Rectal smooth muscle tissue (tissue), 1 donor: ENCODE data around the gene TMEM114.

Experiments
- H3K27ac ChIP-seq: one replicate; pipeline ENCODE4 v1.7.0; 2013; ENCODE audit warnings: low read depth, low read length, inconsistent platforms
- H3K27me3 ChIP-seq: one replicate; pipeline ENCODE4 v1.7.0; 2013; ENCODE audit warnings: low read length; ENCODE audit not compliant: control insufficient read depth, insufficient read depth
- H3K36me3 ChIP-seq: one replicate; pipeline ENCODE4 v1.7.0; 2013; ENCODE audit warnings: low read length; ENCODE audit not compliant: control insufficient read depth, insufficient read depth
- H3K4me1 ChIP-seq: one replicate; pipeline ENCODE4 v1.7.0; 2013; ENCODE audit warnings: low read length; ENCODE audit not compliant: control insufficient read depth, insufficient read depth
- H3K4me3 ChIP-seq: one replicate; pipeline ENCODE4 v1.7.0; 2013; ENCODE audit warnings: low read length
- H3K9ac ChIP-seq: one replicate; pipeline ENCODE4 v1.7.0; 2013; ENCODE audit warnings: low read length

Gene TMEM114

GRCh38 chr16:8549843-8550412, 40.4 kb downstream of the TMEM114 start:
- Histone ChIP-seq H3K36me3 (no peaks in the 10 kb centered on the region), H3K27ac (no peak overlapping the region), H3K4me3 (no peak overlapping the region), H3K9ac (no peak overlapping the region), H3K27me3 (no peaks in the 10 kb centered on the region), H3K4me1 (no peaks in the 10 kb centered on the region)

GRCh38 chr16:8548166-8548565, 42.1 kb downstream of the TMEM114 start:
- H3K36me3 ChIP-seq, result no peaks in the 10 kb centered on the region
- H3K9ac ChIP-seq, result no peak overlapping the region
- no peak overlapping the region for H3K4me3 ChIP-seq
- H3K27ac ChIP-seq, result no peak overlapping the region
- no peaks in the 10 kb centered on the region for H3K27me3 ChIP-seq
- no peaks in the 10 kb centered on the region for H3K4me1 ChIP-seq

GRCh38 chr16:8547762-8548161, 42.5 kb downstream of the TMEM114 start:
- H3K27me3 ChIP-seq, result no peaks in the 10 kb centered on the region
- no peak overlapping the region for H3K27ac ChIP-seq
- H3K9ac ChIP-seq, result no peak overlapping the region
- no peaks in the 10 kb centered on the region for H3K4me1 ChIP-seq
- H3K4me3 ChIP-seq, result no peak overlapping the region
- no peaks in the 10 kb centered on the region for H3K36me3 ChIP-seq

GRCh38 chr16:8544406-8544805, 45.9 kb downstream of the TMEM114 start:
- no peak overlapping the region for H3K9ac ChIP-seq
- no peaks in the 10 kb centered on the region for H3K4me1 ChIP-seq
- no peak overlapping the region for H3K27ac ChIP-seq
- H3K27me3 ChIP-seq, result peaks cover 3% of the 10 kb centered on the region
- no peak overlapping the region for H3K4me3 ChIP-seq
- no peaks in the 10 kb centered on the region for H3K36me3 ChIP-seq

DNA sequence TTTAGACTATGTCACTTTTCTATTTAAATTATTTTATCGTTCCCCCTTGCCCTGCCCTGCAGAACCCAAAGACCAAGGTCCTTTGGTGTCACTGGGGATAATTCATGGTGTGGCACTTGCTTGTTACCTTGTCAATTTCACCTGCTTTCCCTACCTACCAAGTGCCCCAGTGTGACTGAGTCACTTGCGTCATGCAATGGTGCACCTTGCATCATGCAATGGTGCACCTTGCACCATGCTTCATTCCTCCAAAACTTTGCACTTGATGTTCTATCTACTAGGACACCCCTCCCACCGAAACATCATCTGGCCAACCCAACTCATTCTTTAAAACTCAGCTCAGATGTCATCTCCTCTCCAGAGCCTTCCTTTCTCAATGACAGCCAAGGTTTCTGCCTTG, 47.1 kb downstream of the TMEM114 start:
- Histone ChIP-seq H3K4me1 (no peaks in the 10 kb centered on the region), H3K4me3 (no peak overlapping the region), H3K36me3 (no peaks in the 10 kb centered on the region), H3K27me3 (peaks cover 3% of the 10 kb centered on the region), H3K27ac (no peak overlapping the region), H3K9ac (no peak overlapping the region)

GRCh38 chr16:8542393-8542792, 47.9 kb downstream of the TMEM114 start:
- no peak overlapping the region for H3K9ac ChIP-seq
- no peaks in the 10 kb centered on the region for H3K36me3 ChIP-seq
- no peak overlapping the region for H3K27ac ChIP-seq
- no peaks in the 10 kb centered on the region for H3K4me1 ChIP-seq
- H3K4me3 ChIP-seq, result no peak overlapping the region
- H3K27me3 ChIP-seq, result peaks cover 3% of the 10 kb centered on the region

DNA sequence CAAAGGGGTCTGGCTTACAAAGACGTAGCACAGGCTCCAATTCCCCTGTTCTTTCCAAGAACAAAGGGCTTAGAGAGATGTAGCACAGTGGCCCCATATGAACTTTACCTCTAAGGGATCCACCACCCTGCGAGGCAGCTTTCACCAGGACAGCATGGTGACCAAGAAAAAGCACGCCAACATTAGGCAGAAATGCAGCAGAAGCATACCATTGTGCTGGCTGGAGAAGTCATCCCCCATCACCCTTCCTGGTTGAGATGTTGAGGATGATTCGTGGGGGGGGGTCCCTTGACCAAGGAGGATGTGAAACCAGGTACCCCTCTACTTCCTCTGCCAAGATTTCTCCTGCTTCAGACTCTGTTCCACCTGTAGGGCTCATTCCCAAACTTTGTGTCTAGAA, 48.4 kb downstream of the TMEM114 start:
- H3K4me3 ChIP-seq, result no peak overlapping the region
- H3K4me1 ChIP-seq, result no peaks in the 10 kb centered on the region
- H3K27me3 ChIP-seq, result peaks cover 3% of the 10 kb centered on the region
- no peak overlapping the region for H3K9ac ChIP-seq
- no peaks in the 10 kb centered on the region for H3K36me3 ChIP-seq
- no peak overlapping the region for H3K27ac ChIP-seq

GRCh38 chr16:8537691-8538342, 52.5 kb downstream of the TMEM114 start:
- Histone ChIP-seq H3K4me3 (no peak overlapping the region), H3K36me3 (no peaks in the 10 kb centered on the region), H3K4me1 (no peaks in the 10 kb centered on the region), H3K27ac (no peak overlapping the region), H3K27me3 (peaks cover 3% of the 10 kb centered on the region), H3K9ac (no peak overlapping the region)

- H3K9ac ChIP-seq, result no peak overlapping the region
- H3K36me3 ChIP-seq, result no peaks in the 10 kb centered on the region
- no peaks in the 10 kb centered on the region for H3K27me3 ChIP-seq
- H3K4me1 ChIP-seq, result no peaks in the 10 kb centered on the region
- no peak overlapping the region for H3K4me3 ChIP-seq
- no peak overlapping the region for H3K27ac ChIP-seq
Measured at GRCh38 chr16:8533509-8533908, 56.8 kb downstream of the TMEM114 start.

- Histone ChIP-seq H3K4me1 (no peaks in the 10 kb centered on the region), H3K36me3 (no peaks in the 10 kb centered on the region), H3K27me3 (no peaks in the 10 kb centered on the region), H3K9ac (no peak overlapping the region), H3K4me3 (no peak overlapping the region), H3K27ac (no peak overlapping the region)
Measured at GRCh38 chr16:8530752-8531384, 59.4 kb downstream of the TMEM114 start.

- no peaks in the 10 kb centered on the region for H3K36me3 ChIP-seq
- no peaks in the 10 kb centered on the region for H3K4me1 ChIP-seq
- H3K27me3 ChIP-seq, result no peaks in the 10 kb centered on the region
- no peak overlapping the region for H3K4me3 ChIP-seq
- H3K27ac ChIP-seq, result no peak overlapping the region
- no peak overlapping the region for H3K9ac ChIP-seq
Measured at GRCh38 chr16:8528471-8528870, 61.8 kb downstream of the TMEM114 start.

- no peak overlapping the region for H3K27ac ChIP-seq
- no peak overlapping the region for H3K4me3 ChIP-seq
- H3K4me1 ChIP-seq, result no peaks in the 10 kb centered on the region
- no peak overlapping the region for H3K9ac ChIP-seq
- no peaks in the 10 kb centered on the region for H3K27me3 ChIP-seq
- no peaks in the 10 kb centered on the region for H3K36me3 ChIP-seq
Measured at GRCh38 chr16:8523932-8524331, 66.4 kb downstream of the TMEM114 start.

DNA sequence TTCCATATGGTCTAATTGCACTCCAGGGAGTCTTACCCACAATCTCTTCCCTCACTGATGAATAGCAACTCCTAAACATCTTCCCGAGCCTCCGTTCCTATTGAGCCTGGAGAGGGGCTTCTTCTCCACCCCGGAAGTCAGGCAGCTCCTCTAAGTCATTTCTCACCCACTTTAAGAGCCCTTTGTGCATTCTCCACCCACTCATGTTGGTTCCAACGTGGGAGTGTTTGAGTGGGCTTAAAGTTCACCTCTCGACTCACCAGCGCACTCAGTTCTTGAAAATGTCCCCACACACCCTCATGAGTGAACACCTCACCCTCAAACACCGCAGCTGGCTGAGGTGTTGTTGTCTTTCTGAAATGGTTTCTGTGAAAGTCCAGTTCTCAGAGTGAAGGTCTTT, 67.6 kb downstream of the TMEM114 start:
- Histone ChIP-seq H3K4me1 (no peaks in the 10 kb centered on the region), H3K27me3 (no peaks in the 10 kb centered on the region), H3K27ac (no peak overlapping the region), H3K36me3 (no peaks in the 10 kb centered on the region), H3K9ac (no peak overlapping the region), H3K4me3 (no peak overlapping the region)
